Measurements from ENCODE around the gene PPP1R1B.

PPP1R1B gene

GRCh38 chr17:39670746-39671145 lies 44.0 kb downstream of the PPP1R1B start:
- DNase-seq: no peak

GRCh38 chr17:39671651-39672521 lies 45.1 kb downstream of the PPP1R1B start:
- no peak for DNase-seq

GRCh38 chr17:39672522-39673334 lies 46.0 kb downstream of the PPP1R1B start:
- DNase-seq: no peak

GRCh38 chr17:39673335-39674081 lies 46.8 kb downstream of the PPP1R1B start:
- no peak for DNase-seq

GRCh38 chr17:39674179-39674578 lies 47.4 kb downstream of the PPP1R1B start:
- DNase-seq: no peak

GRCh38 chr17:39674702-39675389 lies 48.1 kb downstream of the PPP1R1B start:
- DNase-seq: no peak

- no peak for DNase-seq
These were observed 48.8 kb downstream of the PPP1R1B start for GRCh38 chr17:39675390-39676082.

- no peak for DNase-seq
These were observed 49.6 kb downstream of the PPP1R1B start for GRCh38 chr17:39676198-39676819.

GRCh38 chr17:39677072-39677471 lies 50.3 kb downstream of the PPP1R1B start:
- DNase-seq: no peak

GRCh38 chr17:39677542-39678339 lies 51.0 kb downstream of the PPP1R1B start:
- no peak for DNase-seq

GRCh38 chr17:39678340-39679116 lies 51.8 kb downstream of the PPP1R1B start:
- no peak for DNase-seq

GRCh38 chr17:39679521-39680192 lies 52.9 kb downstream of the PPP1R1B start:
- DNase-seq: peak; percentile 21

GRCh38 chr17:39683295-39683939 lies 56.7 kb downstream of the PPP1R1B start:
- no peak for DNase-seq

- DNase-seq: no peak
These were observed 57.8 kb downstream of the PPP1R1B start for GRCh38 chr17:39684369-39685192.
